Ectodermal cell (in vitro differentiated cells): Measurements from ENCODE around the gene SH2B3.
"Not testable (repeated sequence)": the region's sequence is repeated elsewhere in the genome, so short reads cannot be mapped to it uniquely, and the experiment has no call there.

Experiments used
- H3K27ac ChIP-seq: 2 replicates; pipeline ENCODE4 v1.7.0; 2013; ENCODE audit warnings: mild to moderate bottlenecking, low read depth, low read length; ENCODE audit not compliant: insufficient read depth, poor library complexity, severe bottlenecking
- H3K27me3 ChIP-seq: 2 replicates; pipeline ENCODE4 v1.7.0; 2013; ENCODE audit warnings: mild to moderate bottlenecking, low read length; ENCODE audit not compliant: insufficient read depth, control insufficient read depth, poor library complexity, severe bottlenecking
- H3K36me3 ChIP-seq: one replicate; pipeline ENCODE4 v1.7.0; 2013; ENCODE audit warnings: low read length; ENCODE audit not compliant: control insufficient read depth, insufficient read depth
- H3K4me1 ChIP-seq: one replicate; pipeline ENCODE4 v1.7.0; 2013; ENCODE audit warnings: low read length; ENCODE audit not compliant: control insufficient read depth, insufficient read depth
- H3K4me3 ChIP-seq: 2 replicates; pipeline ENCODE4 v1.7.0; 2013; ENCODE audit warnings: low read depth, low read length, control low read depth; ENCODE audit not compliant: insufficient read depth
- H3K9me3 ChIP-seq: 2 replicates; pipeline ENCODE4 v1.7.0; 2013; ENCODE audit warnings: mild to moderate bottlenecking, low read length, moderate library complexity; ENCODE audit not compliant: control insufficient read depth
- WGBS, 2 experiments: methylation state at CpG; one replicate each; pipeline ENCODE4 v1.1.7; 2013; ENCODE audit warnings: missing lambda C conversion rate in 2 of 2; 5-methylcytosine and 5-hydroxymethylcytosine counted together

Gene SH2B3

DNA sequence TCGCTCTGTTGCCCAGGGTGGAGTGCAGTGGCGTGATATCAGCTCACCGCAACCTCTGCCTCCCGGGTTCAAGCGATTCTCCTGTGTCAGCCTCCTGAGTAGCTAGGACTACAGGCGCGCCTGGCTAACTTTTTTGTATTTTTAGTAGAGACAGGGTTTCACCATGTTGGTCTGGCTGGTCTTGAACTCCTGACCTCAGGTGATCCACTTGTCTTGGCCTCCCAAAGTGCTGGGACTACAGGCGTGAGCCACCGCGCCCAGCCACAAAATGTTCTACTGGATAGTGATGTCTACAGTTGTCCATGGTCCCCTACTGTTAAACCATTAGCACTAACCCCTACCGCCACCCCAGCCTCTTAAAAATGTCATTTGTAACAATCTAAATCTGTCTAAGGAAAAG lies 54.4 kb downstream of the SH2B3 start:
- not testable (repeated sequence) for H3K4me3 ChIP-seq, H3K4me1 ChIP-seq, H3K27me3 ChIP-seq, H3K9me3 ChIP-seq, H3K27ac ChIP-seq
- 95 to 97% methylated on average over 11 of the region's 11 CpGs for WGBS, 2 experiments
- peaks cover 20% of the 10 kb centered on the region for H3K36me3 ChIP-seq

DNA sequence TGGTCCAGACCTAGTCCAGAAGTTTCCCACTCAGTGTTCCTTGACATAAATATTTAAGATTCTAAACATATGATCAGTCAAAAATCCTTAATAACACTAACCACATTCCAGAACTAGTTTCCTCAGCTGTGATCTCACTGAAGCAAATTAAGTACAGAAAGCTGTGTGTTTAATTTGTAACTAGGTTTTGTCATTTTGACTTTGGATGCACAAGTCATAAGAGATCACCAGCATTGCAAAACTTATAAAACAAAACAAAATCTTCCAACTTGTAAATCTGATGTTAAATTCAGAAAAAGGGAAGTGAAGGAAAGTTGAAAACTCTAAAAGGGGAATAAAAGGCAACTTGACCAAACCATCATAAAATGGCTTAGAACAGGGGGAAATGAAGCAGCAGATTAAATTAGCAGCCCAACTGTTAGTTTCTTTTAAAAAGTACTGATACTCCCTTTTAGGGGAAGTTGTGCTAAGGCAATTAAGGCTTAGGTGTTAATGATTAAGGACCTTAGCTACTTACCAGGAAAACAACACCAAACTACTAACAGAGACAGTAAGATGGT lies 56.6 kb downstream of the SH2B3 start:
- Histone ChIP-seq H3K9me3 (no peaks in the 10 kb centered on the region), H3K4me3 (no peak overlapping the region), H3K36me3 (peaks cover 2% of the 10 kb centered on the region), H3K27me3 (no peaks in the 10 kb centered on the region), H3K4me1 (no peaks in the 10 kb centered on the region), H3K27ac (no peak overlapping the region)

DNA sequence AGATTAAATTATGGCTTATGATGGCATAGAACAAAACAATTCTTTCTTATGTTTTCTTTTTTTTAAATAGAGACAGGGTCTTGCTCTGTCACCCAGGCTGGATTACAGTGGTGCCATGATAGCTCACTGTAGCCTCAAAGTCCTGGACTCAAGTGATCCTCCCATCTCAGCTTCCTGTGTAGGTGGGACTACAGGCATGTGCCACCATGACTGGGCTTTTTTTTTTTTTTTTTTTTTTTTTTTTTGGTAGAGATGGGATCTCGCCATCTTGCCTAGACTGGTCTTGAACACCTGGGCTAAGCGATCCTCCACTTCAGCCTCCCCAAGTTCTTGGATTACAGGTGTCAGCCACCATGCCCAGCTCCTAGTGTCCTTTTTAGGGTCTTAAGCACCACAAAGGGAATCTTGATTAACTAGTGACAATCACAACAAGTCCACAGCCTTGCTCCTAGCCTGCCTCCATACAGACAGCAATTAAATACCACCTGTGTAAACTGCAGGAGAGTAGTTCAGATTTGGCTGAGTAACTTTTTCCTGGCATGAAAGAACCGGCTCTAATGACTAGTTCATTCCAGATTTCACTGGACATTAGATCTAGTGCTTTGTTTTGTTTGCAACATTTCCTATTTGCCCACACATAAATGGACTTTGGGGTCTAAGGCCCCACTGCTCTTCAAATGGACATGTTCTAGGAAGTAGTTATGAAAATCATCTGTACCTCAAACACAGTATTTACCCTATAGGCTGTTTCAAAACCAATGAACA lies 61.6 kb downstream of the SH2B3 start:
- no peaks in the 10 kb centered on the region for H3K9me3 ChIP-seq
- WGBS, 2 experiments, result 91 to 95% methylated on average over 3 of the region's 3 CpGs
- no peak overlapping the region for H3K27ac ChIP-seq
- peaks cover 6% of the 10 kb centered on the region for H3K36me3 ChIP-seq
- no peak overlapping the region for H3K4me3 ChIP-seq
- no peaks in the 10 kb centered on the region for H3K4me1 ChIP-seq
- H3K27me3 ChIP-seq, result no peaks in the 10 kb centered on the region

DNA sequence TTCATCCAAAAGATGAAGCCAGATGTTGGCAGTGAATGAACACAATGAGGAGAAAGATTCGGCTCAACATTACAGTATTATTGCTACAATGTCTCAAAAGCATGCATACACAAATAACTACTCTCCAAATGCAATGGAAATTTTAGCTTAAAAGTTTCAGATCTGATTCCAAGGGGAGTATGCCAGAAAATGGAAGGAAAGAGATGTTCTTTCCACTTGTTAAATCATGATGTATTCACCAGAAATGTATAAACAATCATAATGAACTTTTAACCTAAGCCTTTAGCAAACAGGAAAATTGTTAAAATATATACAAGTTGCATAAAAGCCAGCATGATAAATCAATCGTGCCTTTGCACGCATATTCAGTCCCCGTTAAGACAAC lies 62.1 kb downstream of the SH2B3 start:
- H3K36me3 ChIP-seq, result peaks cover 6% of the 10 kb centered on the region
- H3K9me3 ChIP-seq, result no peaks in the 10 kb centered on the region
- no peaks in the 10 kb centered on the region for H3K27me3 ChIP-seq
- H3K27ac ChIP-seq, result no peak overlapping the region
- H3K4me1 ChIP-seq, result no peaks in the 10 kb centered on the region
- 95 to 100% methylated on average over 4 of the region's 4 CpGs for WGBS, 2 experiments
- H3K4me3 ChIP-seq, result no peak overlapping the region

DNA sequence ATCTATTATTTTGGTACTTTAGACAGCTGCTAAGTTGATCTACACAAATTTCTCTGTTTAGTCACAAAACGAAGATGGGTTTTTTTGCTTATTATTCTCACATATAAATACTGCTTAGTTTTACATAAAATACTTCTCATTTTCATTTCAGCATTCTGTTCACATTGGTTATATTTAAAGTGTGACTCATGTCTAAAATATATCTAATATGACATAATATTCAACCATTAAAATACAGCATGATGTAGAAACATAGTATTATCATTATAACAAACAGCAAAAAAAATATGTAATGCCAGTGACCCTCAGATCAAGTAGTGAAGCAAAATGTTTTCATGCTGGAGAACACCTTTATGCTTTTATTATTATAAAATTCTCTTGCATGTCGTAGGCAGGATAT lies 63.7 kb downstream of the SH2B3 start:
- 100% methylated on average over 1 of the region's 2 CpGs; no CpG with 5 or more reads in 1 of the 2 experiments for WGBS, 2 experiments
- no peaks in the 10 kb centered on the region for H3K27me3 ChIP-seq
- H3K4me1 ChIP-seq, result no peaks in the 10 kb centered on the region
- peaks cover 6% of the 10 kb centered on the region for H3K36me3 ChIP-seq
- no peaks in the 10 kb centered on the region for H3K9me3 ChIP-seq
- H3K27ac ChIP-seq, result no peak overlapping the region
- H3K4me3 ChIP-seq, result no peak overlapping the region

DNA sequence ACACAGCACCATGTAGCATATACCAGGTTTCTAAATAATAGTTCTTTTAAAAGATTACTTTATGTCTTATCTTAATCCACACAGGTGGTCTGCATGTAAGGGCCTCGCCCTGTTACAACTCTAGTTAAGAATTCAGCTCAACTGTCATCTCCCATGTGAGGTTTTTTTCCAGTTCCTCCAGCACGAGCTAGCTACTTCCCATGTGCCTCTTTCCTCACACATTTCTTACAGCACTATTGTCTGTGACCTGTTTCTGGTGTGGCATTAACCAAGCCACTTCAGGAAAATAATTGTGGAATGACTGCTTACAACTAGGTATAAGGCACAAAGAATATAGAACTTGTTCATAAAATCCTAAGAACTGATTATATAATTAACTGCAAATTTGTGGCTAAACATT lies 65.5 kb downstream of the SH2B3 start:
- no peaks in the 10 kb centered on the region for H3K9me3 ChIP-seq
- H3K36me3 ChIP-seq, result peaks cover 6% of the 10 kb centered on the region
- H3K4me1 ChIP-seq, result no peaks in the 10 kb centered on the region
- no peaks in the 10 kb centered on the region for H3K27me3 ChIP-seq
- no peak overlapping the region for H3K4me3 ChIP-seq
- no peak overlapping the region for H3K27ac ChIP-seq
- WGBS, 2 experiments, result 95 to 97% methylated on average over 2 of the region's 2 CpGs

DNA sequence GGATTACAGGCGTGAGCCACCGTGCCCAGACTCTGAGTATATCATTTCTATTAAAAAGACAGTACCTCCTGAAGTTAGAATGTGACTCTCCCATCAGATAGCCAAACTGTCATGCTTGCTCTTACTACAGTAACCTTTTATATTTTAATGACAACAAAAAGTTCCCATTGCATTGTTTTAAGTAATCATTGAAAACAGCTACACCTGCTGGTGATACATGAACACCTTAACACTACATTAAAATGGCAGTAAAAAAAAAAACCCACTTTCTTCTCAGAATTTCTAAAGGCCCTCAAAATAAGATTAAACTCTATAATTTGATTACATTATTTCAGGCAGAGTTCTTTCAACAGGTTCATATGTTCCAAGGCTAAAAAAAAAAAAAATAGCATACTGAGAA lies 76.7 kb downstream of the SH2B3 start:
- no peaks in the 10 kb centered on the region for H3K4me1 ChIP-seq
- no peaks in the 10 kb centered on the region for H3K9me3 ChIP-seq
- no peak overlapping the region for H3K4me3 ChIP-seq
- WGBS, 2 experiments, result 94 to 100% methylated on average over 2 of the region's 2 CpGs
- no peak overlapping the region for H3K27ac ChIP-seq
- peaks cover 17% of the 10 kb centered on the region for H3K36me3 ChIP-seq
- H3K27me3 ChIP-seq, result no peaks in the 10 kb centered on the region

DNA sequence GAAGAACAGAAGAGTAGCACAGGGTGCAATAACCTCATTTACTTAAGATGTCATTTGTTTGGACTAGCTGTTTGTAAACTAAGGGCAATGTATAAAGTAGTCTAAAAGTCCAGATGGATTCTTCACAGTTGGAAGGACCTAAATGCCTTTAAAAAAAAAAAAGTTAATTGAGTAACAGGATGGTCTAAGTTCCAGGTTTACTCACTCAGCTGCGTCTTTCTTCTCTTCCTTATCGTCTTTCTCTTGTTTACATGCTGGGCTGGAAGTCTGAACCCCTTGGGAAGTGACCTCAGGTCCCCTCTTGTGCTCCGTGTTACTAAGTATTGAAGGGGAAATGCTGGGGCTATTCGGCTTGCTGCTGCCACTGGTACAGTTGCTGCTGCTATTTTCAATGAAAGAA lies 82.5 kb downstream of the SH2B3 start:
- Histone ChIP-seq H3K36me3 (peaks cover 12% of the 10 kb centered on the region), H3K4me3 (no peak overlapping the region), H3K27me3 (no peaks in the 10 kb centered on the region), H3K9me3 (no peaks in the 10 kb centered on the region), H3K27ac (no peak overlapping the region), H3K4me1 (no peaks in the 10 kb centered on the region)
- 90 to 93% methylated on average over 4 of the region's 4 CpGs for WGBS, 2 experiments

DNA sequence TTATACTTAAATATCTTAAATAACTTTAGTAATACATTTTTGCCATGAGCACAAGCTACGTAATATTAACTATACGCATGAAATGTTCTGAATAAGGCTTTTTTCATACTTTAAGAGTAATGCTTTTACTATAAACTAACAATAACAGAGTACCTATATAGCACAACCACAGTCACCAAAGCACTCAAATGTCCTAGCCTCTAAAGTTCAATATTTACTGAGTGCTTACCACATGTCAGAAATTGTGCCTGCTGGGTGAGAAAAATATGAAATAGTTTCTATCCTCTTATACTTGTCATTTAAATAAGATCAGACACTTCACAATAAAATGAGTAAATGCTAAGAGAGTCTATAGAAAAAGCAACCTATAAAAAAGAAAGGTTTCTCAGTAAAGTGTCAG lies 83.1 kb downstream of the SH2B3 start:
- Histone ChIP-seq H3K36me3 (peaks cover 12% of the 10 kb centered on the region), H3K27ac (no peak overlapping the region)
- WGBS, 2 experiments, result no CpG with 5 or more reads among the region's 2 CpGs

DNA sequence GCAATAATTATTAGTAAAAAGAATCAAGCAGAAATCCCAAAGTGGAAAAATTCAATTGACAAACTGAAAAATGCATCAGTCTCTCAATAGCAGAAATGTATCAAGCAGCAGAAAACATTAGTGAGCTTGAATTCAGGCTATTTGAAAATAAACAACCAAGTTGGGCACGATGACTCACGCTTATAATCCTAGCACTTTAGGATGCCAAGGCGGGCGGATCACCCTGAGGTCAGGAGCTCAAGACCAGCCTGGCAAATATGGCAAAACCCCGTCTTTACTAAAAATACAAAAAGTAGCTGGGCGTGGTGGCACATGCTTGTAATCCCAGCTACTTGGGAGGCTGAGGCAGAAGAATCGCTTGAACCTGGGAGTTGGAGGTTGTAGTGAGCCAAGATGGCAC lies 87.3 kb downstream of the SH2B3 start:
- H3K36me3 ChIP-seq, H3K4me1 ChIP-seq, H3K4me3 ChIP-seq, H3K27me3 ChIP-seq, H3K27ac ChIP-seq, H3K9me3 ChIP-seq: not testable (repeated sequence)
- 94% methylated on average over 7 of the region's 7 CpGs for WGBS, 2 experiments

More for the DNA sequence above, 83.1 kb downstream of the SH2B3 start:
- H3K27me3 ChIP-seq, result no peaks in the 10 kb centered on the region
- no peak overlapping the region for H3K4me3 ChIP-seq
- H3K9me3 ChIP-seq, result no peaks in the 10 kb centered on the region
- H3K4me1 ChIP-seq, result no peaks in the 10 kb centered on the region
